NCI-H1417 treated with DMSO at 0.1 percent for 48 hours (cell line): ENCODE measurements around the gene METRN.

ENCODE experiments used
- DNase-seq: peaks from one replicate; lab custom pipeline; 2025; lab: John Stamatoyannopoulos, UW

Gene METRN

GRCh38 chr16:677316-678190, 37.4 kb upstream of the METRN start:
- DNase-seq, result peak; percentile 34

- no peak for DNase-seq
Observed at GRCh38 chr16:678209-678857, 36.6 kb upstream of the METRN start.

GRCh38 chr16:678858-679813, 35.8 kb upstream of the METRN start:
- peak; percentile 17 for DNase-seq

- no peak for DNase-seq
Observed at GRCh38 chr16:679814-680624, 34.9 kb upstream of the METRN start, which contains the start of gene STUB1. Gene STUB1 (plus strand): TSS chr16:680410. CDS start chr16:680526, 116 bp downstream.

- DNase-seq, result no peak
Observed at GRCh38 chr16:680625-680945, 34.3 kb upstream of the METRN start.

- DNase-seq, result no peak
Observed at GRCh38 chr16:680967-681745, 33.8 kb upstream of the METRN start.

GRCh38 chr16:681746-682427, 33.0 kb upstream of the METRN start:
- no peak for DNase-seq

- DNase-seq, result no peak
Observed at GRCh38 chr16:682493-683395, 32.2 kb upstream of the METRN start.

GRCh38 chr16:683396-684070, 31.4 kb upstream of the METRN start:
- no peak for DNase-seq

- DNase-seq, result peak; percentile 56
Observed at GRCh38 chr16:684071-684794, 30.7 kb upstream of the METRN start, which contains the start of gene JMJD8. Gene JMJD8 (minus strand): TSS chr16:684334. CDS start chr16:684319, 15 bp downstream.

GRCh38 chr16:684961-685696, 29.8 kb upstream of the METRN start:
- DNase-seq, result peak; percentile 59

GRCh38 chr16:685967-686366, 29.0 kb upstream of the METRN start:
- DNase-seq, result no peak

- DNase-seq, result no peak
Observed at GRCh38 chr16:686459-687260, 28.3 kb upstream of the METRN start.

GRCh38 chr16:687499-687898, 27.4 kb upstream of the METRN start:
- no peak for DNase-seq

- DNase-seq, result no peak
Observed at GRCh38 chr16:689175-689897, 25.6 kb upstream of the METRN start.
